Measurements from ENCODE around the gene CMC4. TPM values are rescaled to one million over a fixed set of nuclear protein-coding genes. Genes with fewer than 3 reads are reported as not detected.

CMC4 gene
- total and polyA plus RNA-seq, 9 of the 15 experiments (the other 6 are each of a cell fraction or from before 2014, with no cell fraction given) = 3.5 to 16.9 (median 8.2) TPM

DNA sequence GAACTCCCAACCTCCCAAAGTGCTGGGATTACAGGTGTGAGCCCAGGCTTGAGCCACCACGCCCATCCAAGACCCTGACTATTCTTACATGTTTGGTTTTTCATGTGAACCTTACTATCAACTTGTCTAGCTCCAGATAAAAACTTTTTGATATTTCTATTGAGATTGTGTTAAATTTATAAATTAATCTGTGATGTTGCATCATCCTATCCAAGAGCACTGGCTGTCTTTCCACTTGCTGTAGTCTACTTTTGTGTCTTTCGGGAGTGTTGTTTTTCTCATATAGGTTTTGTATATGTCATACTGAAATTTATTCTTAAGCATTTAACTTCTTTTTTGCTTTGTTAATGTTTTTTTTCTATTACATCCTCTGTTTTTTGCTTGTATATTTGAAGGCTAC, 35.0 kb upstream of the CMC4 start:
- no TSS peak for BruUV-seq (replicated peaks)
- Histone ChIP-seq H4K20me1 (replicated peaks; ENCODE audit: control insufficient read depth, insufficient read depth, low read length) (no peaks in the 10 kb centered on the region), H3K4me2 (ENCODE audit: insufficient read depth, low read length) (no peak overlapping the region), H3K9me1 (ENCODE audit: control insufficient read depth, insufficient read depth, low read length) (no peaks in the 10 kb centered on the region), H2AFZ (ENCODE audit: low read depth, low read length) (no peak overlapping the region), H3K27ac (ENCODE audit: extremely low read depth, low read depth, low read length) (no peak overlapping the region), H3K9me3 (replicated peaks; ENCODE audit: control insufficient read depth, insufficient read depth, low read depth, low read length) (no peaks in the 10 kb centered on the region), H3K27me3 (ENCODE audit: control insufficient read depth in 2 of 2, insufficient read depth in 2 of 2, low read length in 2 of 2) (no peaks in the 10 kb centered on the region), H3K4me1 (replicated peaks in 1 of 2; ENCODE audit: control insufficient read depth in 2 of 2, insufficient read depth in 2 of 2, low read length in 2 of 2) (no peaks in the 10 kb centered on the region), H3K79me2 (ENCODE audit: control insufficient read depth, insufficient read depth, low read length) (no peaks in the 10 kb centered on the region), H3K36me3 (ENCODE audit: control insufficient read depth, insufficient read depth, low read length) (peaks cover 20% of the 10 kb centered on the region; the same call in 2 of the 3 replicates), H3K4me3 (no peak overlapping the region), H3K9ac (ENCODE audit: insufficient read depth in 1 of 2, low read depth in 2 of 2, low read length in 2 of 2) (no peak overlapping the region)
- 100% methylated on average over 2 of the region's 2 CpGs for WGBS (ENCODE audit: insufficient coverage, low coverage, missing lambda C conversion rate)
- TF ChIP-seq CEBPG (CRISPR knock-in tag; IDR thresholded peaks at IDR 0.05) (no peak), CEBPG (tag; conservative IDR thresholded peaks at IDR 0.05 in 1 of 2, IDR thresholded peaks at IDR 0.05 in 1 of 2) (peak; percentile 26 to 59; a peak in 2 of 4 replicates), ATF3 (IDR thresholded peaks at IDR 0.05) (peak; percentile 55; the same call in 1 of the 2 replicates), ATF3 (CRISPR knock-in tag; conservative IDR thresholded peaks at IDR 0.05) (no peak), MAZ (CRISPR knock-in tag; conservative IDR thresholded peaks at IDR 0.05 in 1 of 2, IDR thresholded peaks at IDR 0.05 in 1 of 2) (no peak)
- FAIRE-seq = no peak
- CTCF ChIA-PET (ENCODE audit: low intra/inter-chr PET ratio) = no interaction called here
- no peak for DNase-seq (ENCODE audit: extremely low read depth in 1 of 4, low spot score in 3 of 4)
- in situ Hi-C loops (cut with MboI) (no loop called here), intact Hi-C loops (cut with micrococcal nuclease) (no loop called here)
- POLR2A ChIA-PET = interaction anchor here (0.6 kb wide), 1 partner anchor 303 kb away, joined by 3 read pairs; no protein-coding TSS in a partner anchor
- ATAC-seq = no peak
